Stimulated activated CD8-positive, alpha-beta memory T cell treated with anti-CD3 and anti-CD28 coated beads, Interleukin-12 subunit alpha, Interleukin-12 subunit beta, amount 100 ng/mL, for 1 hour (primary cell): ENCODE results near the gene HOXD3.

Experiments
- DNase-seq: peaks from one replicate; pipeline ENCODE4 v3.0.0-alpha.2; 2020; ENCODE audit warnings: low read depth

HOXD3 gene

GRCh38 chr2:176177580-176178037, 20.5 kb downstream of the HOXD3 start:
- no peak for DNase-seq

- DNase-seq, result no peak
These were observed 21.1 kb downstream of the HOXD3 start for GRCh38 chr2:176178038-176178756.

GRCh38 chr2:176178757-176179295, 21.7 kb downstream of the HOXD3 start:
- no peak for DNase-seq

GRCh38 chr2:176181551-176181950, 24.4 kb downstream of the HOXD3 start:
- no peak for DNase-seq

GRCh38 chr2:176182671-176183070, 25.6 kb downstream of the HOXD3 start:
- no peak for DNase-seq

GRCh38 chr2:176184749-176185148, 27.6 kb downstream of the HOXD3 start:
- no peak for DNase-seq

- DNase-seq, result no peak
These were observed 28.9 kb downstream of the HOXD3 start for GRCh38 chr2:176186024-176186423.

- DNase-seq, result no peak
These were observed 30.2 kb downstream of the HOXD3 start for GRCh38 chr2:176187200-176187898.

- no peak for DNase-seq
These were observed 31.0 kb downstream of the HOXD3 start, which contains the start of gene HOXD1 for GRCh38 chr2:176187899-176188773. HOXD1 (plus strand) TSS chr2:176188668; CDS start chr2:176188802, 134 bp downstream.

- DNase-seq, result no peak
These were observed 31.9 kb downstream of the HOXD3 start for GRCh38 chr2:176188774-176189680.

GRCh38 chr2:176189681-176190641, 32.9 kb downstream of the HOXD3 start:
- DNase-seq, result no peak

GRCh38 chr2:176192351-176192750, 35.2 kb downstream of the HOXD3 start:
- DNase-seq, result no peak

GRCh38 chr2:176193048-176193447, 35.9 kb downstream of the HOXD3 start:
- no peak for DNase-seq

GRCh38 chr2:176199902-176200301, 42.8 kb downstream of the HOXD3 start:
- no peak for DNase-seq

- no peak for DNase-seq
These were observed 43.9 kb downstream of the HOXD3 start for GRCh38 chr2:176200971-176201370.

GRCh38 chr2:176202491-176202890, 45.4 kb downstream of the HOXD3 start:
- no peak for DNase-seq

GRCh38 chr2:176205126-176205525, 48.0 kb downstream of the HOXD3 start:
- no peak for DNase-seq

GRCh38 chr2:176206136-176206535, 49.0 kb downstream of the HOXD3 start:
- no peak for DNase-seq

- no peak for DNase-seq
These were observed 49.6 kb downstream of the HOXD3 start for GRCh38 chr2:176206682-176207081.

- no peak for DNase-seq
These were observed 54.0 kb downstream of the HOXD3 start for GRCh38 chr2:176211110-176211509.
